GM18867 (cell line): Measurements from ENCODE around the gene NTN5.
A peak's percentile ranks its signal among the peaks of the same experiment; 100 is the strongest.

Source experiments
- ATAC-seq: cut with Tn5 transposase; IDR thresholded peaks from one replicate; pipeline ENCODE4 v1.9.1; 2021; ENCODE audit warnings: mild to moderate bottlenecking, moderate library complexity; ENCODE audit not compliant: unreplicated experiment

NTN5 gene

DNA sequence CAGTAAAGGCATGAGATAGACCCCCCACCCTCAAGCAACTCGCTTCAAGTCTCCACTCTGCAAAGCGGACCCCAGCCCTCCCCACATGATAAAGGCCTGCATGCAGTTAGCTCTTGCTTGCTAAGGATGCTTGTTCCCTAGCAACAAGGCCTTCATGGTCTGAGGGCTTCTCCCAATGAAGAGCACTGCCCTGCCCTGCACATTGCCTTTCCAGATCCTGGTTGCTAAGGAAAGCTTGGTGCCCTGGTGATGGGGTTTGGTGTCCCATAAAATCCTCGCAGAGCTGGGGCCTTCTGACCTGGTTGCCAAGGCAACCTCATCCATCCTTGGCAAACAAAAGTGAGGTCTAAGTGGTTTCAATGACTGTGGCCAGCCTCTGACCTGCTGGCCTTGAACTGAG lies 41.6 kb downstream of the NTN5 start:
- no peak for ATAC-seq

DNA sequence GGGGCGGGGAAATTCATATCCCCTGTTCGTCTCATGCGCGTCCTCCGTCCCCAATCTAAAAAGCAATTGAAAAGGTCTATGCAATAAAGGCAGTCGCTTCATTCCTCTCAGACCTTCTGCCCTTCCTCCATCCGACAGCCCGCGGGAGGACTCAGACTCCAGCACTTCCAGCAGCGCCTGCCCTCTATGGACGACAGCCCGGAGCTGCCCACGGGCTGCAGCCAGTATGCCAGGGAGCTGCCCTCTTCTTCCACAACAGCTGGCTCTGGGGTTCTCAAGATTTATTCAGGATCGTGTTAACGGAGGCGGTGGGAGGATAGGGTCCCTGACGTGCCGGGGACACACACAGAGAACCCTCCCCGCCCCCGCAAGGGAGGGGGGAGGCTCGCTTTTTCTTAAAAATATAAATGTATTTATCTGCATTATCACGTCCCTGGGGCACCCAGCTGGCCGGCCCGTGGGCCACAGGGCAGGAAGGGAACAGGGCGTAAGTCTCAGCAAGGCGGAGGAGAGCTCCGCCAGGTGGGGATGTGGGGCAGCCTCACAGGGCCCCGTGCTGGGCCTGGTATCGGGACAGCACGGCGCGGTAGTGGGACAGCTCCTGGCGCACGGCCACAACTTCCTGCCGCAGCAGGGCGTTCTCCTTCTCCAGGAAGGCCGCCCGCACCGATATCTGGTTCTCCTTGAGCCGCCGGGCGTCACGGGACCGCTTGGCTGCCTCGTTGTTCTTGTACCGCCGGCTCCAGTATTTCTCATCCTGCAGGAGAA lies 42.3 kb downstream of the NTN5 start:
- ATAC-seq: no peak

DNA sequence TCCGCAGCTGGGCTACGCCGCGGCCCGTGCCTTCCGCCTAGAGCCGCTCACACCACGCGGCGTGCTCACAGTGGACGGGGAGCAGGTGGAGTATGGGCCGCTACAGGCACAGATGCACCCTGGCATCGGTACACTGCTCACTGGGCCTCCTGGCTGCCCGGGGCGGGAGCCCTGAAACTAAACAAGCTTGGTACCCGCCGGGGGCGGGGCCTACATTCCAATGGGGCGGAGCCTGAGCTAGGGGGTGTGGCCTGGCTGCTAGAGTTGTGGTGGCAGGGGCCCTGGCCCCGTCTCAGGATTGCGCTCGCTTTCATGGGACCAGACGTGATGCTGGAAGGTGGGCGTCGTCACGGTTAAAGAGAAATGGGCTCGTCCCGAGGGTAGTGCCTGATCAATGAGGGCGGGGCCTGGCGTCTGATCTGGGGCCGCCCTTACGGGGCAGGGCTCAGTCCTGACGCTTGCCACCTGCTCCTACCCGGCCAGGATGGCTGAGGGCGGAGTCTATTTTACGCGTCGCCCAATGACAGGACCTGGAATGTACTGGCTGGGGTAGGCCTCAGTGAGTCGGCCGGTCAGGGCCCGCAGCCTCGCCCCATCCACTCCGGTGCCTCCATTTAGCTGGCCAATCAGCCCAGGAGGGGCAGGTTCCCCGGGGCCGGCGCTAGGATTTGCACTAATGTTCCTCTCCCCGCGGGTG lies 43.1 kb downstream of the NTN5 start:
- no peak for ATAC-seq

DNA sequence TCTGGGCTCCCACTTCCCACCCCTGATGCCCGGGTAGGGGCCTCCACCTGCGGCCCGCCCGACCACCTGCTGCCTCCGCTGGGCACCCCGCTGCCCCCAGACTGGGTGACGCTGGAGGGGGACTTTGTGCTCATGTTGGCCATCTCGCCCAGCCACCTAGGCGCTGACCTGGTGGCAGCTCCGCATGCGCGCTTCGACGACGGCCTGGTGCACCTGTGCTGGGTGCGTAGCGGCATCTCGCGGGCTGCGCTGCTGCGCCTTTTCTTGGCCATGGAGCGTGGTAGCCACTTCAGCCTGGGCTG lies 43.6 kb downstream of the NTN5 start:
- ATAC-seq: no peak

DNA sequence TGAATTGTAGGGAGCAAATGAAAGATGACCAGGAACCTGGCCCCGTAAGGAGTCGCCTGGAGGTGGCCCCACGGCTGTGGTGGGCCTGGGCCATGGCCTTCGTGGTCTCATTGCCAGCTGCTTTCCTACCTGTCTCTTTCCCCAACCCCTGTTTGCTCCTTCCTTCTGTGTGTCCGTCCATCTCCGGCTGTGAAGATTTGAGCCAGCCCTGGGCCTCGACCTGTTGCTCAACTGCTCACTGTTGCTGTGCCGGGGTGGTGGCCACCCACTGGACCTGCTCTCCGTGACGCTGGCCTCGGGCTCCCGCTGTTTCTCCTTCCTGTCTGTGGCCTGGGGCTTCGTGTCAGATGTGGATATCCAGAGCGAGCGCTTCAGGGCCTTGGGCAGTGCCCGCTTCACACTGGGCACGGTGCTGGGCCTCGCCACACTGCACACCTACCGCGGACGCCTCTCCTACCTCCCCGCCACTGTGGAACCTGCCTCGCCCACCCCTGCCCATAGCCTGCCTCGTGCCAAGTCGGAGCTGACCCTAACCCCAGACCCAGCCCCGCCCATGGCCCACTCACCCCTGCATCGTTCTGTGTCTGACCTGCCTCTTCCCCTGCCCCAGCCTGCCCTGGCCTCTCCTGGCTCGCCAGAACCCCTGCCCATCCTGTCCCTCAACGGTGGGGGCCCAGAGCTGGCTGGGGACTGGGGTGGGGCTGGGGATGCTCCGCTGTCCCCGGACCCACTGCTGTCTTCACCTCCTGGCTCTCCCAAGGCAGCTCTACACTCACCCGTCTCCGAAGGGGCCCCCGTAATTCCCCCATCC lies 44.1 kb downstream of the NTN5 start:
- no peak for ATAC-seq

DNA sequence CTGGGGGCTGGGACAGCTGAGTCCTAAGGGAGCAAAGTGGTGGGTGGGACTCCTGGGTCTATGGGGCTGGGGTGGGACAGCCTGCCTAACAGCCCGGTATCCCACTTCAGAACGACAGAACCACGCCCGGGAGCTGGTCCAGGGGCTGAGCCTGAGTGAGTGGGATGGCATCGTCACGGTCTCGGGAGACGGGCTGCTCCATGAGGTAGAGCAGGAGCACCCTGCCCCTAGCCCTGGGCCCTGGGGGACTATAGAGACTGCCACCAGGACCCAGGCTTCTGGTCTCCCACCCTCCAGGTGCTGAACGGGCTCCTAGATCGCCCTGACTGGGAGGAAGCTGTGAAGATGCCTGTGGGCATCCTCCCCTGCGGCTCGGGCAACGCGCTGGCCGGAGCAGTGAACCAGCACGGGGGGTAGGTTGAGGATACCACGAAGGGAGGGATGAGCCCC lies 44.9 kb downstream of the NTN5 start:
- no peak for ATAC-seq

DNA sequence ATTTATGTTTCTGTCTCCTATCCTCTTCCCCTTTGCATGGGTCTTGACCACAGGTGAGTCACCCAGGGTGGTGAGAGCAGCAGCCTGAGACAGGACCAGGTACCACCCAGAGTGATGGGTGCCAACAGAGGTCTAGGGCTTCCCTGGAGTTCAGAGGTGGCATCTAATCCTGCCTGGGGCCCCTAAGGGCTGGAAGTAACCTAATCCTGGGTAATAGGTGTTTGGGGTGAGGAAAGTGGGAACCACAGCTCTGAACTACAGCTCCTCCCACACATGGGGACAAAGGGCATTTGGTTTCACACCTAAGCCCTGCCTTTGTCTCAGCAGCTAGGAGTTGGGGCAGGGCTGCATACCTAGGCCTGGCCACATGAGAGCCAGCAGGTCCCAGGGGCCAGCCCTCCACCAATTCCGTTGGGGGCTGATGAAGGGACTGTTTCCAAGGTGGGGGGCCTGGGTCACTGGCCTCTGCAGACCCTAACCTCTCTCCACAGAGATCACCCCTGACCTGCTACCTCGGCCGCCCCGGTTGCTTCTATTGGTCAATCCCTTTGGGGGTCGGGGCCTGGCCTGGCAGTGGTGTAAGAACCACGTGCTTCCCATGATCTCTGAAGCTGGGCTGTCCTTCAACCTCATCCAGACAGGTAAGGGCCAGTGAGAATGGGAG lies 45.5 kb downstream of the NTN5 start:
- ATAC-seq: no peak

DNA sequence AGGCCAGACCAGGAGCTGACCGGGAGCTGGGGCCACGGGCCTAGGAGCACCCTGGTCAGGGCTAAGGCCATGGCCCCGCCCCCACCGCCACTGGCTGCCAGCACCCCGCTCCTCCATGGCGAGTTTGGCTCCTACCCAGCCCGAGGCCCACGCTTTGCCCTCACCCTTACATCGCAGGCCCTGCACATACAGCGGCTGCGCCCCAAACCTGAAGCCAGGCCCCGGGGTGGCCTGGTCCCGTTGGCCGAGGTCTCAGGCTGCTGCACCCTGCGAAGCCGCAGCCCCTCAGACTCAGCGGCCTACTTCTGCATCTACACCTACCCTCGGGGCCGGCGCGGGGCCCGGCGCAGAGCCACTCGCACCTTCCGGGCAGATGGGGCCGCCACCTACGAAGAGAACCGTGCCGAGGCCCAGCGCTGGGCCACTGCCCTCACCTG lies 46.9 kb downstream of the NTN5 start:
- ATAC-seq: no peak

DNA sequence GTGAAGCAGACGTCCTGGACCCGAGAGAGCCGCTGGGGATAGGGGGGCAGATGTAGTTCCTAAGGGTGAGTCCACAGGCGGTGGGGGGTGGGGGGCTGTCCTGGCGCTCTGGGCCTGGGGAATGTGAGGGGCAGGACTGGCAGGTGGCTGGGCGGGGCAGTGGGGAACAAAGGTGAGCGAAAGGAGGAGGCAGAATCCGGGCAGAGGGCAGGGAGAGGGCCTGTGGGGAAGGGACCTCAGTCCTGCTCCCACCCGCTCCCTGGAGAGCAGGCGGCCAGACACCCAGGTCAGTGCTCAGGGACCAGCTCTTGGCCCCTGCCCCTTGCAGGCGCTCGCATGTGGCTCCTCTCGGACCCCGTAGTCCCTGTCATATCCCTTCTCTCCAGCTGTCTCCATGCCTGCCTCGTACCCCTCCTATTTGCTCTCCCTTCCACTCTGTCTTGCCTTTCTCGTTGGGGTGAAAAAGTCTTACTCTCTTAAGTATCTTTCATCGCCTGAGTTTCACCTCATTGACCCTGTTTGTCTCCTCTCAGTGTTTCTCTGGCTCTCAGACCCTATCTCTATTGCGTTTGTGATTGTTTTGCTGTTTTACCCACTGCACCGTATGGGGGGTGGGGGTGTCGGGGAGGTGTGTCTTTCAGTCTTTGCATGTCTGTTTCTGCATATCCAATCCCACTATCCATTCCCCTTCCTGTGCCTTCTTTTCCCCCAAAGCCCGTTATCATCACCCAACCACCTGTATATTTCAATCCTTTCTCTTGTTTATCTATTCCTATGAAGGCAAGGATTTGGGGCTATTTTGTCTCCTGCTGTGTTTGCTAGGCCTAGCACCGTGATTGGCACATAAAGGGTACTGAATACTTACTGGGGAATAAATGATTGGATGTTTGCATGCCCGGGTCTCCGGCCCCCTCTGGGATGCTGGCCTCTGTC lies 47.8 kb downstream of the NTN5 start:
- ATAC-seq: no peak

DNA sequence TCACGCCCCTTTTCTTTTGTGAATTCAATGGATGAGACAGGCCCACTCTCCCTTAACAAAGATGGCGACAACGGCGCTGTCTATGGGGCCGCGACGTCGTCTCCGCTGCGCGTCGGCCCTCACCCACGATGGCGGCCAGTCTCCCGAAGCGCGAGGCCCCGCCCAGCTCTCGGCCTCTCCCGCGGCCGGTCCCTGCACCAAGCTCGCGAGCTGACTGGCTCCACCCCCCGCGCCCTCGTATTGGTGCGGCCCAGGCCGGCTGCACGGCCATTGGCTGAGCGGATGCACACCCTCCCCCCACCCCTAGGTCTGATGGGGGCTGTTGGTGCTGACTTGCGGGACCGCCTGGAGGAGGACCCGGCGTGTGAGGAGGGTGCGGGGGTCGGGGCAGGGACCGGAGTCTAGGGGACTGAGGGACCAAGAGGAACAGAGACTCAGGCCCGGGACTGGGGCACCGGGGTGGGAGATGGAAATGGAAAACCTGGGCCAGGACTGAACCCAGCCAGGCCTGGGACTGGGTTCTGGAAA lies 48.7 kb downstream of the NTN5 start:
- ATAC-seq: peak; percentile 64

DNA sequence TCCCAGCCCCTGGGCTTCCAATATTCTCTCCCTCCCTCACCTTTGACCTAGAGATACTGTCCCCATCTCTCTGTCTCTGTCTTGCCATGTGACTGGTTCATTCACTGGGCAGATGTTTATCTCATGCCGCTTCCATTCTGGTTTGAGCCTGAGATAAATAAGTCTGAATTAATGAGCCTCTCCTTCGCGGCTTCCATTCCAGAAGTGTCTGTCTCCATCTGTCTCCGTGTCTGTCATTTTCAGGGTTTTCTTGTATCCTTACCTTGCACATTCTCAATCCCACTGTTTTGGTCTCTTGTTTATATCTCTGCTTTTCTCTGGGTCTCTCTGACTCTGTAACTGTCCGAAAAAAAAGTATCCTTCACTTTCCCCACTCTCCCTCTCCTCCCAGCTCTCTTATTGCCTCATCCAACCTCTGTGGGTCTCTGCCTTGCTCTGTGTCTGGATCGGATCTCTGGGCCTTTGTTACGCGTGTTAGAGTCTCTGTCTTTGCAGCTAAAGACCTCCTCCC lies 49.2 kb downstream of the NTN5 start:
- ATAC-seq: no peak

DNA sequence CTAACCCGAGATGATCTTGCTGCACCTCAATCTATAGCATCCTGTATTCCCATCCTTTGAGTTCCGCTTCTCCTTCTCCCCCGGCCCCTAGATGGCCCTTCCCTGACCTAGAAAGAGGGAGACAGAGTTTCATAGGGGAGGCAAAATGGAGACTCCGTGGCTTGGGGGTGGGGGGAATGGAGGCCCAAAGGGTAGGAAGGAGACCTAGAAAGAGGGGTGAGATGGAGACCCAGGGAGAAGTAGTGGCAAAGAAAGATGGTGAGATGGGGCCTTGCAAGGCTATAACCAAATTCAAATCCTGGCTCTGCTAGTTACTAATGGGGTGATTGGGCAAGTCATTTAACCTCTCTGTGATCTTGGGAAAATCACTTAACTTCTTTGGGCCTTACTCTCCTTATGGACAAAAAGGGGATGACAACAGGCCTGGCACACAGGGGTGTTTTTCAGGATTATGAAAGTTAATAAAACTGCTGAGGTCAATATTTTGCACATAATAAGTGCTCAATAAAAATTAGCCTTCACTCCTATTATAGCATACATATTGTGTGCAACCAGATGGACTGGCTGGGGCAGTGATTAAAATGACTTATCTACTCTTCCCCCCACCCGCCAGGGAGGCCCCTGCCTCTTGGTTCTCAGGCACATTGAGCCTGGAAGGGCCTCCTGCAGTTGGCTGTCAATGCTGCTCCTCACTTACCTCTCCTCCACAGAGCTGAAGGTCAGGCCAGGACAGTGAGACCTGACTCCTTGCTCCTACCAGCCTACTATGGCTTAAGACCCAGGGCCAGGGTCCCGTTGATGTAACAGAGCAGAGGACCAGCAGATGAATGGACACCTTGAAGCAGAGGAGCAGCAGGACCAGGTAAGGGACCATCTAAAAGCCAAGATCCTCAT lies 52.9 kb downstream of the NTN5 start:
- ATAC-seq: no peak

DNA sequence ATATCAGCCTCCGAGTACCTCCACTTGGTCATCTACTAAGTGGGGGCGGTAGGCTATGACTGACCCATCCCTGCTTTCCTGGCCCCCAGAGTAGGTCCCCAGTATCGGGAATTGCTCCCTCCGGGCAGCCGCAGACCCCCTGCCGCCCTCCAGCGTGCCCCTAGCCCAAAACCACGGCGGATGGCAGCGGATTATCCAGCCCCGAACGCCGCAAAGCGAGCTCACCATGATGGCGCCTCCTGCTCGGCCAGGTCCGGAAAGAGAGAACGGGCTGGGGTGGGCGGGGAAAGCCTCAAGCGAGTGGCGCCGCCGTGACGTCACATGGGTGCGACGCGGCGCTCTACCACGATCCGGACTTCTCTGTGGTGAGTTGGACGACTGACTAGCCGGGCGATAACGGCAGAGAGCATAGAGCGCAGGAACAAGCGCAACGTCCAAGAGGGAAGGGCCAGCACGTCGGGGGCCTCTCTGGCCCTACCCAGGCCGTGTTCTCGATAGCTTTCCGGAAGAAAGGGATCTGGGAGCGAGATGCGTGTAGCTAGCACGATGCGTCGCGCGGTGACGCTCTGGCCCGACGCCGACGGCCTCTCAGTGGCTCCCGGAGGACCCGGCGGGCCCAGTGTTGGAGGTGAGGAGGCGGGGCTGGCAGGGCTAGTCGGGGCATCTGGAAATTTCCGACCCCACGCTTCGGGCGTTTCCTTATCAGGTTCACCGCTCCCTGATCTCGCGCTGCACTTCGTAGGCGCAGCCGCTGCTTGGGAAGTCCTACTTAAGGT lies 53.7 kb downstream of the NTN5 start, which contains the start of the genes RPL18 and SPHK2:
RPL18 (minus strand) TSS at position 263 of the 776 bp plus-strand sequence; CDS start at position 228, 35 bp downstream.
SPHK2 (plus strand) TSS at position 591 of the 776 bp plus-strand sequence. CDS start 1,009 bp downstream, outside the sequence.
- peak; percentile 83 for ATAC-seq

DNA sequence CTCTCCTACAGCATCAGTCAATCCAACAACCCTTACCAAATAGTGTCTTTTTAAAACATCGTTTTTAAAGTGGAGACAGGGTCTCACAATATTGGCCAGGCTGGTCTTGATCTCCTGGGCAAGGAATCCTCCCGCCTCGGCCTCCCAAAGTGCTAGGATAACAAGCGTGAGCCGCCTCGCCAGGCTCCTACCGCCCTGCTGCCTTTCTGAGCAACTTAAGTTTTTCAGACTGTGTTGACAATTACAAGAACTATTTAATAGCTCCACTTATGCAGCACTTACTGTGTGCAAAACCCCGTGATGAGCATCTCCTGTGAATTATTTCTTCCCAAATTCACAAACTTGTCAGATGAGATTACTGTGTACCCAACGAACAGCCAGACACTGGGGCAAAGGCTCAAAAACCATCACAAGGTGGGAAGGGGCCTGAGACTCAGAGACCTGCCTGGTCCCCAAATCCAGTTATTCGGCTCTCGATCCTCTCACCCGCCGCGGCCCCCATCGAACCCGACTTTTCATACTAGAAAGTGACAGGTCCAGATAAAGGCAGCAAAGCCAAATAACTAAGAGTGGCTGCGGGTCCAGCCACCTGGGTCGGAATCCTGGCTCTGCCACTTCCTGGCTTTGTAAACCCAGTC lies 54.4 kb downstream of the NTN5 start:
- ATAC-seq: no peak

DNA sequence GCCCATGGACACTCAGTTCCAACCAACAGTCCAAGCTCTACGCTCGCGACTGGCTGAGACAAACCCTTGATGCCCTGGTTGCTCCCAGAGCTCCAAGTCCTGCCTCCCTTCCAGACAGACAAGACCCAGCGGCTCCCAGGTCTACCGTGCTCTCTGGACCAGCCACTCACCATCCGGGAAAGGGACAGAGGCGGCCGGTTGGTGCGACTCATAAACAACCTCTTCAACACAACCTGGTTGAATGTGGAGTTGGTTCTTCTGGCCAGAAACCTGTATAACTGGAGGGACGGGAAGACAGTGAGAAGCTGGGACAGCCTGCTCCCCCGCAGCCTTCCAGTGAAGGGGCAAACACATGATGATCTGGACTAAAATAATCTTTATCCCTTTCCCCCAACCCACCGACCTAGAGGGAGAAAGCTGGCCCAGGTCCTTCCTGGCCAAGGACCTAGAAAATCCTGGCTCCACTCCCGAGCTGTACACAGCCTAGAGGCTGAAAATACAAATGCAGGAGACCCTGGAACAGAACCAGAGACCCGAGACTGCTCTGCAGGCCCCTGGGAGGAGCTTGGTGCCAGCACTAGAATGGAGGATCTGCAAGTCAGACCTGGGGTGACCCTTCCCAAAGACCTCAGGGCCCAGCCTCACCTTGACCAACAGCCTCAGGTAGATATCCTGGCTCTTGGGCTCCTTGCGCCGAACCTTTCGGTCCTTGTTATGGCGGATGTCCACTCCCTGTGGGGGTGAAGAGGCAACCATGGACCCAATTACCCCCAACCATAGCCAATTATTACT lies 55.5 kb downstream of the NTN5 start:
- ATAC-seq: no peak

DNA sequence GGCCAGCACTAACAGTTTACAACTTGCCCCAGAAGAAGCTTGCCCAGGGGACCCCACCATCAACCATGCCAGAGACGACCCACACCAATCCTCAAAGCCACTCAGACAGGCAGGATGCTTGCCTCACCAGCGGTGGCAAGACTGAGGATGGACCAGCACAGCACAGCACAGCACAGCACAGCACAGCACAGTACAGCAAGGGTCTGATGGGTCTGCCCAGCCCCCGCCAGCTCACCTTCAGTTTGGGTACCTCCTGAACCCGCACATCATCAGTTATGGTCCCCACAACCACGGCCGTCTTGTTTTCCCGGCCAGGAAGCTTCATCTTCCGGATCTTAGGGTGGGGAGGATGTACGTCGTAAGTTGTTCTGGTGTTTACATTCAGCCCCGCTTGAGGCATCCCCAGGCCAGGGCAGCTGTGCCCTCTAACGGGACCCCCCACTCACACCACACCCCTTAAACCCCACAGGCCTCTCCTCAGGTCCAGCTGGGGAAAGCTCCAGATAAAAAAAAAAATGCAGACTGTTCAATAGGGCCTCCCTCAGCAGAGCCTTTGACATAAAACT lies 56.2 kb downstream of the NTN5 start:
- no peak for ATAC-seq
